Sigmoid colon (tissue), 4 donors: ENCODE results near the gene CFAP20DC.

ENCODE experiments used
- CTCF ChIP-seq, 4 experiments: fragments of 450-650 bp in 3 of 4; fragments of 200-600 bp in 1 of 4; IDR thresholded peaks; one replicate each; pipeline ENCODE4 v1.5.1; 2016 to 2019; ENCODE audit warnings: antibody characterized with exemption in 4 of 4, mild to moderate bottlenecking in 3 of 4, moderate library complexity in 2 of 4
- EP300 ChIP-seq, 4 donors: sonication (generic); formaldehyde crosslinking; IDR thresholded peaks; one replicate each; pipeline ENCODE4 v1.6.1; 2017; ENCODE audit warnings: antibody characterized with exemption in 4 of 4
- POLR2A ChIP-seq, 2 donors: fragments of 450-650 bp; IDR thresholded peaks; one replicate each; pipeline ENCODE4 v1.6.1; 2016; ENCODE audit warnings: antibody characterized with exemption in 2 of 2, mild to moderate bottlenecking in 2 of 2, moderate library complexity in 2 of 2
- POLR2AphosphoS5 ChIP-seq, 4 donors: sonication (generic); formaldehyde crosslinking; IDR thresholded peaks; one replicate each; pipeline ENCODE4 v1.6.1; 2017; ENCODE audit warnings: antibody characterized with exemption in 4 of 4

GRCh38 chr3:58696093-58696492 is 353.7 kb downstream of the CFAP20DC start:
- TF ChIP-seq POLR2A (IDR thresholded peaks at IDR 0.05) (peak in 1 of 2 donors; percentile 9), CTCF (IDR thresholded peaks at IDR 0.05) (no peak), EP300 (IDR thresholded peaks at IDR 0.05) (no peak), POLR2AphosphoS5 (IDR thresholded peaks at IDR 0.05) (no peak)
